Thymus (tissue), 11 donors: ENCODE measurements around the gene MEI4. TPM values are rescaled to one million over a fixed set of nuclear protein-coding genes. Genes with fewer than 3 reads are reported as not detected.

Experiments
- DNase-seq, 9 donors: peaks; one replicate each; pipeline ENCODE4 v3.0.0-alpha.2; 2013; ENCODE audit warnings: low spot score in 9 of 9, low read depth in 6 of 9, missing footprints in 1 of 9
- H3K27ac ChIP-seq, 2 donors: one replicate each; pipeline ENCODE4 v1.5.1; 2013; ENCODE audit warnings: control low read depth in 1 of 2, low read depth in 1 of 2, low read length in 1 of 2, mild to moderate bottlenecking in 1 of 2, moderate library complexity in 1 of 2
- H3K27me3 ChIP-seq, 2 donors: one replicate each; pipeline ENCODE4 v1.5.1; 2013; ENCODE audit warnings: low read length in 1 of 2; ENCODE audit not compliant: control insufficient read depth in 2 of 2, insufficient read depth in 1 of 2
- H3K36me3 ChIP-seq, 2 donors: one replicate each; pipeline ENCODE4 v1.5.1; 2013; ENCODE audit warnings: low read length in 1 of 2, mild to moderate bottlenecking in 1 of 2, moderate library complexity in 1 of 2; ENCODE audit not compliant: control insufficient read depth in 2 of 2, insufficient read depth in 2 of 2
- H3K4me1 ChIP-seq, 2 donors: one replicate each; pipeline ENCODE4 v1.5.1; 2013; ENCODE audit warnings: low read length in 2 of 2; ENCODE audit not compliant: control insufficient read depth in 2 of 2, insufficient read depth in 2 of 2
- H3K4me3 ChIP-seq, 2 donors: one replicate each; pipeline ENCODE4 v1.5.1; 2013; ENCODE audit warnings: low read length in 2 of 2, control low read depth in 1 of 2, mild to moderate bottlenecking in 1 of 2
- H3K9me3 ChIP-seq, 2 donors: one replicate each; pipeline ENCODE4 v1.5.1; 2013; ENCODE audit warnings: low read length in 1 of 2, mild to moderate bottlenecking in 1 of 2; ENCODE audit not compliant: control insufficient read depth in 2 of 2, insufficient read depth in 1 of 2
- WGBS: extraction: QIAGEN DNeasy Blood & Tissue Kit; methylation state at CpG from one replicate; pipeline ENCODE4 v1.1.7; 2013; 5-methylcytosine and 5-hydroxymethylcytosine counted together
- polyA plus RNA-seq: library from polyadenylated mRNA; stranded (reverse); fragments of 200-250 nt; gene quantifications from one replicate; pipeline ENCODE4 v1.2.3, GENCODE V29; 2013
- total RNA-seq: library from RNA; stranded (reverse); fragments of 120-200 nt; gene quantifications from one replicate; pipeline ENCODE4 v1.2.4, GENCODE V29; 2013
- donor health status: healthy.

Gene MEI4
- total and polyA plus RNA-seq, 2 donors = 0.05 TPM

- WGBS = 72% methylated on average over 3 of the region's 3 CpGs
- no peaks in the 10 kb centered on the region for H3K4me1 ChIP-seq
- H3K4me3 ChIP-seq = no peak overlapping the region
- H3K27me3 ChIP-seq = no peaks in the 10 kb centered on the region
- no peaks in the 10 kb centered on the region for H3K36me3 ChIP-seq
- no peaks in the 10 kb centered on the region for H3K9me3 ChIP-seq
- no peak overlapping the region for H3K27ac ChIP-seq
- no peak for DNase-seq
These were observed 273.4 kb downstream of the MEI4 start for GRCh38 chr6:77926198-77926751.

DNA sequence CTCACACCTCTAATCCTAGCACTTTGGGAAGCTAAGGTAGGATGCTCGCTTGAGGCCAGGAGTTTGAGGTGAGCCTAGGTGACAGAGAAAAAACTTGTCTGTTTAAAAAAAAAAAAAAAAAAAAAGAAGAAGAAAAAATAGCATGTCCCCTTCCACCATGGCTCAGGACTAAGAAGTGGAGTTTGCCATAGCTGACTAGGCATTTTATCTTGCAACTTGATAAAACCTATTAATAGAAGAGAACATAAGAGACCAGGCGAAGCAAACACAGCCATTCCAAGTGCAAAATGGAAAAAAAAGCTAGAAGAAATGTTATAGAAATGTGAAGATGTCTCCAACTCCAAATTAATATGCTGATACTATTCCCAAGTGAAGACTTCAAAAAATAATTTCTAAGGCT lies 277.5 kb downstream of the MEI4 start:
- H3K4me3 ChIP-seq = no peak overlapping the region
- no peak overlapping the region for H3K27ac ChIP-seq
- WGBS = 91% methylated on average over 2 of the region's 2 CpGs
- H3K9me3 ChIP-seq = no peaks in the 10 kb centered on the region
- DNase-seq = no peak
- no peaks in the 10 kb centered on the region for H3K36me3 ChIP-seq
- H3K27me3 ChIP-seq = no peaks in the 10 kb centered on the region
- no peaks in the 10 kb centered on the region for H3K4me1 ChIP-seq

DNA sequence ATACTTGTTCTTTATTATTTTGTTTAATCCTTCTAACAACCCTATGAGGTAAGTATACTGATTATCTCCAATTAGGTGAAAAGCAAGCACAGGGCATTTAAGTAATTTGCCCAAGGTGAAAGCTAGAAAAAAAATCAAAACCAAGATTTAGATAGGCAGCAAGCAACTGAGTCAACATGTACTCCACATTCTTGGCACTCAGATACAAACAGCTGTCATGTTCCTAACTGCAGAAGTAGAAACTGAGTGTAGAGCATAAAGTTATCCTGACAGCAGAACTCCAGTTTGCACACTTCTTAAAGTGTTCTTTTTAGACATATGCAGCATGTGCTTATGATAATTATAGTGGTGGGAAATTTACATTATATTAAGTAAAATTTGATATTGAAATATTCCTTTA lies 278.1 kb downstream of the MEI4 start:
- no peaks in the 10 kb centered on the region for H3K36me3 ChIP-seq
- no peaks in the 10 kb centered on the region for H3K9me3 ChIP-seq
- no peak overlapping the region for H3K27ac ChIP-seq
- H3K4me3 ChIP-seq = no peak overlapping the region
- no peaks in the 10 kb centered on the region for H3K4me1 ChIP-seq
- H3K27me3 ChIP-seq = no peaks in the 10 kb centered on the region
- DNase-seq = no peak

- H3K27me3 ChIP-seq = no peaks in the 10 kb centered on the region
- no peaks in the 10 kb centered on the region for H3K36me3 ChIP-seq
- H3K4me3 ChIP-seq = no peak overlapping the region
- no peak for DNase-seq
- H3K4me1 ChIP-seq = no peaks in the 10 kb centered on the region
- no peak overlapping the region for H3K27ac ChIP-seq
- H3K9me3 ChIP-seq = peaks cover 0 to 8% of the 10 kb centered on the region in 2 donors
- 97% methylated on average over 4 of the region's 4 CpGs for WGBS
These were observed 309.2 kb downstream of the MEI4 start for GRCh38 chr6:77962070-77962469.

DNA sequence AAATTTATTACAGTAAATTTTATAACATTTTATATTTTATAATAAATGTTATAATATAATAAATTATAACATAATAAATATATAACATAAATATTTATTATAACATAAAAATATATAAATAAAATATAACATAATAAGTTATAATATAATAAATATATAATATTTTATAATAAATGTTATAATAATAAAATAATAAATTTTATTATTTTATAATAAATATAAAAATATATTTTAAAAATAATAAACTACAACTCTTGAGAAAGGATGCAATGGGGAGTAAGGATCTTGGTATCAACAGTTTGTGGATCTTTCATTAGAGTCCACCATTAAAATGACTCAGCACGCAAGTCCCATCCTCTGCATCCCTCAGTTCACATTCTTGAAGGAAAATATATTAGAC lies 312.6 kb downstream of the MEI4 start:
- 96% methylated on average over 1 of the region's 1 CpG for WGBS
- no peak overlapping the region for H3K4me3 ChIP-seq

GRCh38 chr6:77972334-77972733 lies 319.5 kb downstream of the MEI4 start:
- Histone ChIP-seq H3K27me3 (no peaks in the 10 kb centered on the region), H3K36me3 (no peaks in the 10 kb centered on the region), H3K4me1 (no peaks in the 10 kb centered on the region), H3K27ac (no peak overlapping the region), H3K4me3 (no peak overlapping the region), H3K9me3 (peaks cover 0 to 2% of the 10 kb centered on the region in 2 donors)
- no peak for DNase-seq

More for the DNA sequence above, 312.6 kb downstream of the MEI4 start:
- Histone ChIP-seq H3K9me3 (peaks cover 0 to 8% of the 10 kb centered on the region in 2 donors), H3K4me1 (no peaks in the 10 kb centered on the region), H3K36me3 (no peaks in the 10 kb centered on the region), H3K27me3 (no peaks in the 10 kb centered on the region), H3K27ac (no peak overlapping the region)
- DNase-seq = no peak

Other genes starting within 250 kb of the MEI4 start
- gene HTR1B, start 189.5 kb upstream of the MEI4 start, total RNA-seq = not detected
- gene HTR1B, start 189.5 kb upstream of the MEI4 start, polyA plus RNA-seq = 0.09 TPM